ENCODE data around the gene PLPP2.
"Not testable (repeated sequence)": the region's sequence is repeated elsewhere in the genome, so short reads cannot be mapped to it uniquely, and the experiment has no call there.

Gene PLPP2

GRCh38 chr19:271856-272255, 19.3 kb downstream of the PLPP2 start:
- no peak for DNase-seq (ENCODE audit: low read depth in 2 of 2)

GRCh38 chr19:270766-271318, 20.4 kb downstream of the PLPP2 start:
- not testable (repeated sequence) for DNase-seq (ENCODE audit: low read depth in 2 of 2)

- DNase-seq (ENCODE audit: low read depth in 2 of 2), result no peak
Measured at GRCh38 chr19:269241-269640, 22.0 kb downstream of the PLPP2 start.

GRCh38 chr19:262125-262524, 29.1 kb downstream of the PLPP2 start:
- DNase-seq (ENCODE audit: low read depth in 2 of 2), result no peak

- not testable (repeated sequence) for DNase-seq (ENCODE audit: low read depth in 2 of 2)
Measured at GRCh38 chr19:256804-257203, 34.4 kb downstream of the PLPP2 start.

- DNase-seq (ENCODE audit: low read depth in 2 of 2), result not testable (repeated sequence)
Measured at GRCh38 chr19:252421-253186, 38.6 kb downstream of the PLPP2 start.

GRCh38 chr19:246551-246950, 44.7 kb downstream of the PLPP2 start:
- no peak for DNase-seq (ENCODE audit: low read depth in 2 of 2)

- not testable (repeated sequence) for DNase-seq (ENCODE audit: low read depth in 2 of 2)
Measured at GRCh38 chr19:245900-246299, 45.3 kb downstream of the PLPP2 start.

- DNase-seq (ENCODE audit: low read depth in 2 of 2), result no peak
Measured at GRCh38 chr19:245457-245856, 45.7 kb downstream of the PLPP2 start.
